Type B pancreatic cell (in vitro differentiated cells): Measurements from ENCODE around the gene RAB19. TPM values are rescaled to one million over a fixed set of nuclear protein-coding genes. Genes with fewer than 3 reads are reported as not detected.

ENCODE experiments used
- DNase-seq: peaks from one replicate; pipeline ENCODE4 v3.0.0; 2021; ENCODE audit warnings: mixed read lengths; ENCODE audit not compliant: unreplicated experiment; ENCODE audit errors: extremely low spot score
- H3K27ac Mint-ChIP-seq: 2 replicates; pipeline ENCODE4 v1.8.0; 2021; ENCODE audit warnings: mild to moderate bottlenecking, mixed read lengths
- H3K27me3 Mint-ChIP-seq: 2 replicates; pipeline ENCODE4 v1.8.0; 2021; ENCODE audit warnings: mixed read lengths
- H3K36me3 Mint-ChIP-seq: 2 replicates; pipeline ENCODE4 v1.8.0; 2021; ENCODE audit warnings: mixed read lengths
- H3K4me1 Mint-ChIP-seq: one replicate; pipeline ENCODE4 v1.8.0; 2021; ENCODE audit warnings: mixed read lengths; ENCODE audit not compliant: unreplicated experiment
- H3K4me3 Mint-ChIP-seq: 2 replicates; pipeline ENCODE4 v1.8.0; 2021; ENCODE audit warnings: mild to moderate bottlenecking, mixed read lengths
- H3K9me3 Mint-ChIP-seq: 2 replicates; pipeline ENCODE4 v1.8.0; 2021; ENCODE audit warnings: mixed read lengths
- CTCF ChIP-seq: fragments of 200-600 bp; sonication (generic); conservative IDR thresholded peaks from 2 replicates; pipeline ENCODE4 v1.5.0; 2021; ENCODE audit warnings: antibody characterized with exemption, mild to moderate bottlenecking
- total RNA-seq: library from RNA; stranded (reverse); gene quantifications from 2 replicates; pipeline ENCODE4 v1.2.1, GENCODE V29; 2021; ENCODE audit warnings: low replicate concordance

Gene RAB19
- total RNA-seq, 1 donor from 2014 or later = 2.2 TPM

DNA sequence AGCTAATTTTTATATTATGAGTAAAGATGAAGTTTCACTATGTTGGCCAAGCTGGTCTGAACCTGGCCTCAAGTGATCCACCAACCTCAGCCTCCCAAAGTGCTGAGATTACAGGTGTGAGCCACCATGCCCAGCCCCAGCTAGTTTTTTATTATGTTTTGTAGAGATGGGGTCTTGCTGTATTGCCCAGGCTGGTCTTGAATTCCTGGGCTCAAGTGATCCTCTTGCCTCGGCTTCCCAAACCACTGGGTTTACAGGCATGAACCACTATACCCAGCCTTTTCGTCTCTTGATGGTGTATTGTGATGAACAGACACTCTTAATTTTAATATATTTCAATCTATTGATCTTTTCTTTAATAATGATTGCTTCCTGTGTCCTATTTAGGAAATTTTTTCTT is 17.7 kb downstream of the RAB19 start:
- DNase-seq = no peak
- Mint-ChIP-seq H3K4me1 (no peaks in the 10 kb centered on the region), H3K27ac (no peak overlapping the region), H3K27me3 (no peaks in the 10 kb centered on the region), H3K4me3 (no peak overlapping the region), H3K36me3 (no peaks in the 10 kb centered on the region), H3K9me3 (no peaks in the 10 kb centered on the region)
- TF ChIP-seq CTCF = no peak

- Mint-ChIP-seq H3K9me3 (no peaks in the 10 kb centered on the region), H3K27ac (no peak overlapping the region), H3K36me3 (no peaks in the 10 kb centered on the region), H3K4me3 (no peak overlapping the region), H3K4me1 (no peaks in the 10 kb centered on the region), H3K27me3 (no peaks in the 10 kb centered on the region)
- no peak for DNase-seq
- TF ChIP-seq CTCF = no peak
Observed at GRCh38 chr7:140423501-140423900, 19.6 kb downstream of the RAB19 start.

GRCh38 chr7:140425718-140426117 is 21.9 kb downstream of the RAB19 start:
- Mint-ChIP-seq H3K27ac (no peak overlapping the region), H3K4me3 (no peak overlapping the region), H3K36me3 (no peaks in the 10 kb centered on the region)

DNA sequence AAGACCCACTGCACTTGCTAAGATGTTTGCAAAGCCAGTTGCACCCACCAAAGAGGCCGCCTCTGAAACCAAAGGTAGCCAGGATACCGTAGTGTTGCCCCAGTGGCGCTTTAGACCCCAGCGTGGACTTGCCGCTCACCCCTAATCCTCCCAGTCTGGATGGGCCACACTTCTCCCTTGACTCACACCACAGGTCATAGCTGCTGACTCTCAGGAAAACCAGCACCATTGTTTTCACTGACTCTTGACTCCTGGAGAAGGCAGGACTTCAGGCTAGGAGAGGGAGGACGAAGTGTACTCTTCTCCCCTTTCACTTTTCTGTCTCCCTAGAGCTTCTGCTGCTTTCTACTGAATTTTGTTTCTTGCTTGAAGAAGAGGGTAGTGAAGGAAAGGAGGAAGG is 22.3 kb downstream of the RAB19 start:
- no peaks in the 10 kb centered on the region for H3K4me1 Mint-ChIP-seq

More at GRCh38 chr7:140425718-140426117, 21.9 kb downstream of the RAB19 start:
- H3K4me1 Mint-ChIP-seq = no peaks in the 10 kb centered on the region
- TF ChIP-seq CTCF = no peak
- no peak for DNase-seq
- no peaks in the 10 kb centered on the region for H3K27me3 Mint-ChIP-seq
- no peaks in the 10 kb centered on the region for H3K9me3 Mint-ChIP-seq

DNA sequence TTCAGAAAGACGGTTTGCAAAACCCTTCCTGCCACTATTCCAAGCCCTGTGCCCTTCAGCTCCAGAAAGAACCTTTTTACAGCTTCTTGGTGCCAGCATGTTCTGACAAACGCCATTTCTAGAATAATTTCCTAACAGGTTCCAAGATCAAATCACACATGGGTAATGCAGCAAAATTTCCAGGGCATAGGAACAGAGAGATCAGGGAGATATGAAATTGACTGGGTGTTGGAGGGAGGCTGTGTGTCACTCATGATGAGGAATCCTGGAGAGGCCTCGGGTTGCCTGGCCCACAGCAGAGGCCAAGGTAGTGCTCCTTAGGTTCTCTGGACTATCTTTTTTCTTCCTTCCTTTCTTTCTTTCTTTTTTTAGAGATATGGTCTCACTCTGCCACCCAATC is 29.5 kb downstream of the RAB19 start:
- Mint-ChIP-seq H3K4me3 (no peak overlapping the region), H3K36me3 (no peaks in the 10 kb centered on the region), H3K27ac (no peak overlapping the region), H3K4me1 (no peaks in the 10 kb centered on the region), H3K9me3 (no peaks in the 10 kb centered on the region), H3K27me3 (no peaks in the 10 kb centered on the region)
- DNase-seq = no peak
- no peak for TF ChIP-seq CTCF

More for the DNA sequence above, 22.3 kb downstream of the RAB19 start:
- no peak for DNase-seq
- Mint-ChIP-seq H3K4me3 (no peak overlapping the region), H3K27ac (no peak overlapping the region), H3K36me3 (no peaks in the 10 kb centered on the region), H3K9me3 (no peaks in the 10 kb centered on the region), H3K27me3 (no peaks in the 10 kb centered on the region)
- TF ChIP-seq CTCF = no peak
